ENCODE results near the gene GPHN. TPM values are rescaled to one million over a fixed set of nuclear protein-coding genes. Genes with fewer than 3 reads are reported as not detected.

GPHN gene
- total and polyA plus RNA-seq, 2 of the 8 experiments (the other 6 are each of a cell fraction or from before 2014, with no cell fraction given) = 6.0 to 16.0 TPM

GRCh38 chr14:67018720-67019119 is 510.8 kb downstream of the GPHN start (continued):
- TF ChIP-seq EZH2 (IDR thresholded peaks at IDR 0.05; ENCODE audit: low read depth, low read length, severe bottlenecking) = no peak

All from H1 (cell line).